GM12874 (cell line): ENCODE results near the gene MYO16.

Experiments
- CTCF ChIP-seq: IDR thresholded peaks from 2 replicates; pipeline ENCODE4 v1.5.1; 2011; ENCODE audit warnings: low read depth, mild to moderate bottlenecking, control low read depth, low read length, moderate library complexity; ENCODE audit not compliant: insufficient read depth

Gene MYO16

GRCh38 chr13:108993346-108993745 lies 363.9 kb downstream of the MYO16 start:
- no peak for TF ChIP-seq CTCF

GRCh38 chr13:108996430-108996829 lies 367.0 kb downstream of the MYO16 start:
- TF ChIP-seq CTCF = no peak

GRCh38 chr13:109000207-109000606 lies 370.8 kb downstream of the MYO16 start:
- no peak for TF ChIP-seq CTCF

GRCh38 chr13:109002934-109003333 lies 373.5 kb downstream of the MYO16 start:
- no peak for TF ChIP-seq CTCF

GRCh38 chr13:109007946-109008345 lies 378.5 kb downstream of the MYO16 start:
- TF ChIP-seq CTCF = no peak

GRCh38 chr13:109009756-109010155 lies 380.3 kb downstream of the MYO16 start:
- TF ChIP-seq CTCF = no peak

GRCh38 chr13:109010912-109011311 lies 381.5 kb downstream of the MYO16 start:
- TF ChIP-seq CTCF = no peak

GRCh38 chr13:109012115-109012514 lies 382.7 kb downstream of the MYO16 start:
- TF ChIP-seq CTCF = no peak
